Measurements from ENCODE around the gene GPS1. TPM values are rescaled to one million over a fixed set of nuclear protein-coding genes. Genes with fewer than 3 reads are reported as not detected.

GPS1 gene
- total and polyA plus RNA-seq, 2 of the 4 experiments (the other 2 are of a cell fraction), result 157 to 181 TPM

GRCh38 chr17:82092995-82093751 is 41.5 kb downstream of the GPS1 start (continued):
- TF ChIP-seq RCOR1 (IDR thresholded peaks at IDR 0.05; ENCODE audit: insufficient replicate concordance, low read length) (no peak), NFE2L2 (IDR thresholded peaks at IDR 0.05; ENCODE audit: low read depth, low read length) (no peak), CTCF (conservative IDR thresholded peaks at IDR 0.05; ENCODE audit: low read depth, low read length) (no peak)

Data from IMR-90 (cell line).